EH (cell line): ENCODE measurements around the gene ASTL.

Source experiments
- DNase-seq: peaks from one replicate; pipeline ENCODE4 v3.0.0-alpha.2; 2015; ENCODE audit warnings: low read depth

ASTL gene

GRCh38 chr2:96129528-96130120 is 8.7 kb downstream of the ASTL start:
- no peak for DNase-seq

- no peak for DNase-seq
Measured at GRCh38 chr2:96128456-96128855, 9.8 kb downstream of the ASTL start.

DNA sequence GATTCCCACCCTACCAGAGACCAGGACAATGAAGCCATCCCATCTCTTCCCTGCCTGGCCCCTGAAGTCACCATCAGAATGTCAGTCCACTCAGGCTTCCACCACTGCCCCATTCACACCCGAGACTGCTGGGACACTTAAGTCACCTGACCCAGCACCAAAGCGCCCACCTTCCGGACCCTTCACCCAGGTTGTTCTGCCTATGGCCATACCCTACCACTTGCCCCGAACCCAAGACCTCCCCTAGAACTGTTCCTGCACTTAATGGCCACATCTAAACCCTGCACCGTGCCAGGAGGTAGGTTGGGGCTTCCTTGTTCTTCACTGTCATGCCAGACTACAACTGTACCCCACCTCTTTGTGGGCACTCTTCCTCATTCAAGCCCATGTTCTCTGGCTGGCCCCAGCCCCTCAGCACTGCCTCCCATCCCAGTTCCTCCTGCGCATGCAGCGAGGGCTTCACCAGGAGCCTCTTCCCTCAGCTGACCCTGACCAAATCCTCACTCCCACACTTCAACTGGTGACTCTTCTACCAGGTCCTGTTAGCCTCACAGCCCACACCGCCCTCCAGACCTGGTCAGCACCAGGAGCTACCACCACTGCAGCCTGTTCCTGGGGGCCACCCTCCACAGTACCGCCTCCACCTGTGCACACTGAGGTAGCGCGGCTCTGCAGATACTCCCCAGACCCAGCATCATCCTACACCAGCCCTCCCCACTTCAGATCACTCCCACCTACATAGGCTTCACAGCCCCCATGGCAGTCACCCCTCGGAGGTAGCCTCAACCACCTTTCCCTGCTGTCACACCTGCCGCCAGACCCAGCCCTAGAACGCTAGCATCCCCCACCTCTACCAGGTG is 13.7 kb downstream of the ASTL start:
- no peak for DNase-seq

GRCh38 chr2:96123936-96124335 is 14.4 kb downstream of the ASTL start:
- no peak for DNase-seq

DNA sequence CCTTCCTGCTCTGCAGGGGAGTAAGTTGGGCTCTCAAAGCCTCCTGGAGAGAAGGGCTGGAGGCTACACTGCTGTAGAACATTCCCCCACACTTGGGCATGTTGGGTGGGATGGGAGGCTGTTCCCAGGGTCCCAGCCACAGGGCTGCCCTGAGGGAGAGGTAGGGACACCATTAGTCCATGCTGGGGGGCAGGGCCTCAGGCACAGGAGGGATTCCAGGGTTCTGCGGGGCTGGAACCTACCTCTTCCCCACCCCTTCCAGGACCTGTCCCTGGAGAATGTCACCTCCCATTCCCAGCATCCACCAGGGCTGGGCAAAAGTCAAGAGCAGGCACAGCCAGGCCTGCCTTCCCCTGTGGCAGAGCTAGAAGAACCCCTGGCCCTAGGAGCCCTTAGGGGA is 15.0 kb downstream of the ASTL start:
- no peak for DNase-seq

DNA sequence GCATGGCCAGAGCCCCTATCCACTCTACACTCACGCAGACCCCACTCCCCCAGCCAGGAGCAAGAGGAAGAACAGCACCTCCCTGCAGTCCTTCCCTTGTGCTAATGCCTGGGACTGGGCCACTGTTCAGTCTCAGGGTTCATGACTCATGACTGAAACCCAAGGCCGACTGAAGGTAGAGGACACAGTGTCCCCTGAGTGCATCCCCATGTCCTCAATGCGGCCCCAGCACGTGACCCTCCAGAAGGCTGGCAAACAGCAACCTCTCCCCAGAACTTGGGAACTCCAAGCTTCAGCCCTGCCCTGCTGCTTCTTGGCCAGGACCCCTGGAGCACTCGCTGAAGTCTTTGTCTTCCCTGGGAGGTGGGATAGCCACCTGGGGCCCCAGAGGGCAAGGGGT is 15.9 kb downstream of the ASTL start:
- DNase-seq = no peak

- DNase-seq = no peak
Measured at GRCh38 chr2:96121414-96121813, 16.9 kb downstream of the ASTL start.

DNA sequence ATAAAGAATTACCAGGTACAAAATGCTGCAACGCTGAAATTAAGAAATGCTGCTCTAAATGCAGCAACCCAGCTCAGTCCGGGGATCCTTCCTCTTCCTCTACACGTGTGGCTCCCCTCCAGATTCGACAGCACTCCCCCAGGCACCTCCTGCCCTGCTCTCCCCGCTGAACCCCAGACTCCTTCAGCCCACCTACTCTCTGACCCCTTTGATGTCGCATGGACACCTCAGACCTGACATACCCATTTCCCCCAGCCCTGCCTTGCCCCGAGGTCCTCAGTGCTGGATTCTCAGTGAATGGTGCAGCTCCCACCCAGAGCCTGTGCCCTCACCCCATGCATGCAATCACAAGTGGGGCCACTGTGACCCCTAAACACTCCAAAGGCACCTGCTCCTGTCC is 17.3 kb downstream of the ASTL start:
- DNase-seq = no peak

GRCh38 chr2:96120091-96120720 is 18.1 kb downstream of the ASTL start:
- no peak for DNase-seq

GRCh38 chr2:96119389-96119751 is 18.9 kb downstream of the ASTL start:
- no peak for DNase-seq

- DNase-seq = no peak
Measured at GRCh38 chr2:96118698-96119388, 19.5 kb downstream of the ASTL start.

- peak; percentile 13 for DNase-seq
Measured at GRCh38 chr2:96117701-96118588, 20.4 kb downstream of the ASTL start.

DNA sequence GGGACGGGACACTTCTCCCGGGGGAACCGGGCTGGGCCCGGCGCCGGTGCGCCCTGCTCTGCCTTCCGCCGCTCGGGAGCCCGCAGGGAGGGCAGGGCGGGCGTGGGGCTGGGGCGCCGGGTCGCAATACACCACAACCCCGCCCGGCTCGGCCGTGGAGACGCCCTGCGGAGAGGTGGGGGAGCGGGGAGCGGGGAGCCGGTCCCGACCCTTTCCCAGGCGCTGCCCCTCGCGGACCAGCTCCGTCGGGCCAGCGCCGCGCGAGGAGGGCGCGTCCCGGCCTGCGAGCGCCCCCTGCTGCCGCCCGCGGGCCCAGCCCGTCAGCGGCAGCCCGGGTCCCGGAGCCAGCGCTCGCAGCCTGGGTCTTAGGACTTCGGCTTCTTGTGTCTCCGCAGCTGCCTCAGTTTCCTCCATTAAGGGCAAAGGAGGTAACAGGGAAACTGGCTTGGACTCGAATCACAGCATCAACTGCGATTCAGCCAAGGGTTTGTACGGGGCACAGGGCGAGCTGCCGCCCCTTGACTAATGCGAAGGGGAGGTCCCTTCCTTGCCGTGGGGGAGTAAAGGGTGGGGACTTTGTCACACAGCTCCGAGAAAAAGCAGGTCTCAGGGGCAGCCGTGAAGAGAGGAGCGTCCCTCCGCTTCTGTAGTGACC is 21.3 kb downstream of the ASTL start:
- peak; percentile 50 for DNase-seq

GRCh38 chr2:96116424-96116878 is 21.9 kb downstream of the ASTL start, which contains the start of gene ADRA2B:
Gene ADRA2B (minus strand): TSS chr2:96116571. CDS start chr2:96116149, 422 bp downstream.
- peak; percentile 36 for DNase-seq

GRCh38 chr2:96115631-96116423 is 22.5 kb downstream of the ASTL start:
- DNase-seq = no peak

DNA sequence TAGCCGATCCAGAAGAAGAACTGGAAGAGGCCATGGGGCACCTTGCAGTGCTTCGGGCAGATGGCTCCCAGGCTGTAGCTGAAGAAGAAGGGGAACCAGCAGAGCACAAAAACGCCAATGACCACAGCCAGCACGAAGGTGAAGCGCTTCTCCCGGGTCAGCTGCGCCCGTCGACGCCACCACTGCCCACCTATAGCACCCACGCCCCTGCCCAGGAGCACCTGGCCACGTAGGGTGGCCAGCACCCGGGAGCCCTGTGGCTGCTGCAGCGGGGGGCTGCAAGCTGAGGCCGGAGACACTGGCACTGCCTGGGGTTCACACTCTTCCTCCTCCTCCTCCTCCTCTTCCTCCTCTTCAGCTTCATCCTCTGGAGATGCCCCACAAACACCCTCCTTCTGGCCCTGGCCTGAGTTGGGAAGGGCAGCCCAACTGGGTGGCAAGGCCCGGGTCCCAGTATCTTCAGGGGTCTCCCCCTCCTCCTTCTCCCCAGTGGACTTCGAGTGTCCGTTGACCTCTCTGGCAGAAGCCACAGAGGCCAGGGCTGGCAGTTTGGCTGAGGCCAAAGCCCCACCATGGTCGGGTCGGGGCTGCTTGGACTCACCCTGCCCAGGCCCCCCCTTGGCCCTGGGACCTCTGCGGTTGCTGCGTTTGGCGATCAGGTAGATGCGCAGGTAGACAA is 23.3 kb downstream of the ASTL start:
- no peak for DNase-seq

DNA sequence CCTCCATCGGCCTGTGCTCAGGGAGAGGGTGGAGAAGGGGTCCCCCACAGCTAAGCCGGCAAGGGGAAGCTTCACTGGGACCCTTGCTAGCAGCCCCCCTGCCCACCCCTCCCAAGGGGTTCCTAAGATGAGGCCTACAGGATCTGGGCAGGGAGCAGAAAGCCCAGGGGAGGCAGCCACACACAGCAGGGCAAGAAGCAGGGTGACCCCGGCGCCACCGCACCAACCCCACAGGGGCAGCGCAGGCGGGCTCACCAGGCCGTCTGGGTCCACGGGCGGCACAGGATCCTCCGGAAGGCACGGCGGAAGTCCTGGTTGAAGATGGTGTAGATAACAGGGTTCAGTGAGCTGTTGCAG is 23.8 kb downstream of the ASTL start:
- DNase-seq = no peak

DNA sequence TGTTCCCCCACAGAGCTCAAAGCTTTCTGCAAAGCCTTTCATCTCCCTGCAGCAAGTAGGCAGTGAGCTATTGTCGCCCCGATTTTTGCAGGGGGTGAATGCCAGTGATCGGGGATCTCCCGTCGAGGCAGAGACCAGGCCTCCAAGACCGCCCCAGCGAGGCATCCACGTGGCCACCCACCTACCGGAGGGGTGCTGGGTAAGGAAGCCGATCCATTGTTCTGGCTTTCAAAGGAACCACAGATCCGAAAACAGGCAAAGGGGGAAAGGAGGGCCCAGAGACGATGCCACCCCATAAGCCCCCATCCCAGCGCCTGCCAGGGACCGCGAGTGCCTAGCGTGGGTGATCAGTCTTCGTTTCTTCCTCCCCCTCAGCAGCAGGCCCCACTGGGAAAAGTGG is 24.4 kb downstream of the ASTL start:
- no peak for DNase-seq

GRCh38 chr2:96113367-96113677 is 25.0 kb downstream of the ASTL start:
- DNase-seq = no peak
